Measurements from ENCODE around the gene GNG12. TPM values are rescaled to one million over a fixed set of nuclear protein-coding genes. Genes with fewer than 3 reads are reported as not detected.
A peak's percentile ranks its signal among the peaks of the same experiment; 100 is the strongest.

Gene GNG12
- total RNA-seq, 1 donor from 2014 or later, result 67.8 TPM

- ATAC-seq, result no peak
- intact Hi-C loops (cut with DNase I), result no loop called here
- DNase-seq (ENCODE audit: low spot score), result no peak
Measured at GRCh38 chr1:67844988-67845387, 11.7 kb upstream of the GNG12 start.

DNA sequence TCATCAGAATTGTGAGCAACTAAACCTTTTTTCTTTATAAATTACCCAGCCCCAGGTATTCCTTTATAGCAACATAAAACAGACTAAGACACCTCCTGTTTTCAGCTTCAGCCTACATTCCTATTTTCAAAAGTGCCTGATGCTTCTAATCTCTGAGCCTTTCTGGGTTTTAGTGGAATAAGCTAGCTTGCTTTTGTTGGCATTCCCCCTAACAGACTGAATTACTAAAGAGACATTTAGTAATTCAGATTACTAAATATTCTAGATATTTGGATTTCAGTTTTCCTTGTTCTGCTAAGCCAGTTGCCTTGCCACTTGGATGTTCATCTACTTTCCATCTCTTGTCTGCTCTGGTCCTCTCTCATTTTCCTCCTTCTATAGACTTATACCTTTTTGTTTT lies 10.5 kb upstream of the GNG12 start:
- intact Hi-C loops (cut with DNase I), result no loop called here
- ATAC-seq (no peak), DNase-seq (ENCODE audit: low spot score) (no peak)

DNA sequence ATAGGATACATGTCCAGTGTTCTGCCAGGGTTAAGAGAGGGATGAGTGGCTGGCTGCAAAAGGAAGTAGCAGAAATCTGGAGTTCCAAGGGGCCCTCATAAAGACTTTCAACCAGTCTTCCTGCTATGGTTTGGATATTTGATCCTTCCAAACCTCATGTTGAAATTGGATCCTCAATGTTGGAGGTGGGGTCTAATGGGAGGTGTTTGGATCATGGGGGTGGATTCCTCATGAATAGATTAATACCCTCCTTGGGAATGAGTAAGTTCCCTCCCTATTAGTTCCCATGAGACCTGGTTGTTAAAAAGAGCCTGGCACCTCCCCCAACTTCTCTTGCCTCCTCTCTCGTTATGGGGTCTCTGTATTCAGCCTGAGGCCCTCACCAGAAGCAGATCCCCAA lies 10.1 kb upstream of the GNG12 start:
- no peak for DNase-seq (ENCODE audit: low spot score)
- no peak for ATAC-seq
- intact Hi-C loops (cut with DNase I), result no loop called here

- no peak for DNase-seq (ENCODE audit: low spot score)
- intact Hi-C loops (cut with DNase I), result no loop called here
- peak; percentile 66 for ATAC-seq
Measured at GRCh38 chr1:67840449-67840848, 7.2 kb upstream of the GNG12 start.

DNA sequence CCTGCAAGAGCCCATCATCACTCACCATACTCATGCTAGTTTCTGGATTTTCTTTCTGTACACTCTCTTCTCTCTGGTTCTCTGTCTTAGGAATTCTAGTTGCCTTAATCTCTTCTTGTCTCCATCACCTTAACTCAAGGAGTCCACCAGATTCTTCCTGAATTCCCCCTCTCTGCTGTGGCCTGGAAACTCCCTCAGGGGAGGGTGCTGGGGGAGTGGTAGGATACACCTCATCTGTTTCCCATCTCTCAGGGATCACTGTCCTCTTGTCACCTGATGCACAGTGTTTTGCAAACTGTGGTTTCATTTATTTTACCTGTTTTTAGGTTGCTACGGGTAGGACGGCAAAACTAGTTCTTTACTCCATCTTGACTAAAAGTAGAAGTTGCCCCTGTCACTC lies 6.6 kb upstream of the GNG12 start:
- ATAC-seq, result no peak
- intact Hi-C loops (cut with DNase I), result no loop called here
- DNase-seq (ENCODE audit: low spot score), result no peak

- no peak for DNase-seq (ENCODE audit: low spot score)
- intact Hi-C loops (cut with DNase I), result no loop called here
- ATAC-seq, result no peak
Measured at GRCh38 chr1:67838180-67838910, 5.1 kb upstream of the GNG12 start.

DNA sequence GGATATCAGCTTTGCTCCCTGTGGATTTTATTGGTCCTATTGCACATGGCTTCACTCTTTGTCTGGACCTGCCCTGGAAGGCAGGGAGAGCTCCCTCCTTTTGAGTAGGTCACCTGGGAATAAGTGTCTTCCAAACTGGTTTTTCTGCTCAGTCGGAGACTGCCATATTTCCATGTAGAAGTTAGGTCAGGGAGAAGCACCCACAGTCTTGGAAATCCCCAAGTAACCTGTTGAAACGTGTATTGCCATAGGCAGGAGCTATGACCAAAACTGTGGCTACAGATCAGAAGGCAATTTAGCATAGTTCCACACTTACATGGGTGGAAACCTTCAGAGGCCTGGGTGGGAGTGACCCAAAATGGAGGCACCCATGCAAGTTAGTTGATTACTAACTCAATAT lies 3.5 kb upstream of the GNG12 start:
- DNase-seq (ENCODE audit: low spot score), result no peak
- no peak for ATAC-seq

GRCh38 chr1:67835663-67836452 lies 2.6 kb upstream of the GNG12 start:
- DNase-seq (ENCODE audit: low spot score) (no peak), ATAC-seq (no peak)
- intact Hi-C loops (cut with DNase I), result no loop called here

More for the DNA sequence above, 3.5 kb upstream of the GNG12 start:
- intact Hi-C loops (cut with DNase I), result no loop called here

- DNase-seq (ENCODE audit: low spot score), result no peak
- intact Hi-C loops (cut with DNase I), result no loop called here
- ATAC-seq, result no peak
Measured at GRCh38 chr1:67834246-67834877, 1.1 kb upstream of the GNG12 start.

- ATAC-seq (peak; percentile 29), DNase-seq (ENCODE audit: low spot score) (no peak)
- intact Hi-C loops (cut with DNase I), result no loop called here
Measured at GRCh38 chr1:67833602-67833940, 304 bp upstream of the GNG12 start.

DNA sequence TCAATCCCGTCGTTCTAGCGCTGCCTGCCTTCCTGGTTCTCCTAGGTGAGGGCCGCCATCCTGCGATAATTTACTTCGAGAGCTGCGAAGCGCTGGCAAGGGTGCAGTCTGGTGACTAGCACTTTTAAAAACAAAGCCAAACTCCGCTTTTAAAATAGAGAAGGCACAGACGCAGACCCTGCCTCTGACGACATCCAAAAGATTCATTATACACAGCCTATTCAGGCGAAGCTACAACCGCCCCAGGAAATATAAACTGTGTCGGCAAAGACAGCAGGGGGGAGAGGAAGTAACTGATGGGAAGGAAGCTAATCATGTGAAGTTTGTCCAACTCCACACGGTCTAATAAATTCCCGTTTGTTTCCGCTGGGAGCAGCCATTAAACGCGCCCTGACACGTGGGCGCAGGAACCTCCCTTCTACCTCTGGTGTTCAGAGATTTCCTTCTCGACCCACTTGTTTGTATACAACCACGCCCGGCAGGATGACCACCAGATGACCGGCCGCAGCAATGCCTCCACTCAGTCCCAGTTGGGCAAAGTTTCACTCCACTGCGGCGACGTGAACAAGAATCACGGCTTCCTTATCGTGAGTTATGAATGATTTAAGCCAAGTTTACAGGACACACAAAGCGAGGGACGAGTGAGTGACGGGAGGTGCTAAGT lies 1.3 kb downstream of the GNG12 start:
- DNase-seq (ENCODE audit: low spot score) (peak; percentile 69), ATAC-seq (peak; percentile 78)
- intact Hi-C loops (cut with DNase I), result no loop called here

DNA sequence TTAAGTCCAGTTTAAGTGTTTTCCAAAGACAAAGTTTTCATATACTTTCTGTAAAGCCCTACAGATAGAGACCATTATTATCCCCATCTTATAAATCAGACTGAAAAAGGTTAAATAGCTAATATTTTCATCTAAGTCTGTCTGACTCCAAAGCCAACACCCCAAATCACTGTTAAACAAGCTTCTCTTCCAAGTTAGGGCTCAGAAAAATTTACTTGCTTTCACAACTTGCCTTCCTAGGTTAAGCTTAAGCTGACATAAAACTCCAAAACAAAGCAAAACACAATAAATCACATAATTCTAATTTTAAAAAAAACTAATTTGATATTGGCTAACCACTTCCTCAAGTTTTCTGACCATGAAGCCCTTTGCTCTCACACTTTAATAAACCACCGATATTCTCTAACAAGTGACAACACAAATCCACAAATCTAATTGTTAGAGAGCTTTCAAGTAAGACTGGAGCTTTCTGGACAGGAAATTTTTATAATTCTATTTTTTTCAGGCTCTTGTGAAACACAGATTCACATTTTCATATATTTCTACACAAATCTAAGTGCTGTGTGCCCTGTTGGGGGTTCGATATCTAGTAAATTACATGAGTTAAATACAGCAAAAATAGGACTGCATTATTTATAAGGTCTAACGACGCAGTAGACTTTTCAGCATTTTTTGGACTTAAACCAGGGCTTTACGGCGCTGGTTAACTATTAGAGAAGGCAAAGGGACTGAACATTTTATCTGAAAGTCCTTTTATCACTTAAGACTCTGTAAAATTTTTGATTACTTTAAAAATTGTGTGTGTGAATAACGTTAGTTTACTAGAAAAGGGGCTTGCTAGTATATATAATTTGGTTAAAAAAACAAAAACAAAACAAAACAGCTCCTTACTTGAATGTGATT lies 2.1 kb downstream of the GNG12 start:
- ATAC-seq, result no peak
- DNase-seq (ENCODE audit: low spot score), result no peak
- intact Hi-C loops (cut with DNase I), result no loop called here

DNA sequence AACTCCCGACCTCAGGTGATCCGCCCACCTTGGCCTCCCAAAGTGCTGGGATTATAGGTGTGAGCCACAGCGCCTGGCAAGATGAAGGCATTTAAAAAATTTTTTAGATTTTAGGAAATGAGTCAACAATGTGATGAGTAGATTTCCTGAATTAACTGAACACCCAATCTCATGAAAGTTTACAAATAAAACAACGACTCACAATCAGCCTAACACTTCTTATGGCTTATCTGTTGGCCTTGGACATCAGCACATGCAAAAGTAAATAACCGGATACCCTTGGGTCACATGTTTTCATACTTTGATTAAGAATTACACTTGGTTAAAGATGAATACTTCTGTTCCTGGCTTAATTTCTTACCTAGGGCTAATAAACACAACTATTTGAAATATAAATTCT lies 3.0 kb downstream of the GNG12 start:
- DNase-seq (ENCODE audit: low spot score) (no peak), ATAC-seq (no peak)
- intact Hi-C loops (cut with DNase I), result no loop called here

DNA sequence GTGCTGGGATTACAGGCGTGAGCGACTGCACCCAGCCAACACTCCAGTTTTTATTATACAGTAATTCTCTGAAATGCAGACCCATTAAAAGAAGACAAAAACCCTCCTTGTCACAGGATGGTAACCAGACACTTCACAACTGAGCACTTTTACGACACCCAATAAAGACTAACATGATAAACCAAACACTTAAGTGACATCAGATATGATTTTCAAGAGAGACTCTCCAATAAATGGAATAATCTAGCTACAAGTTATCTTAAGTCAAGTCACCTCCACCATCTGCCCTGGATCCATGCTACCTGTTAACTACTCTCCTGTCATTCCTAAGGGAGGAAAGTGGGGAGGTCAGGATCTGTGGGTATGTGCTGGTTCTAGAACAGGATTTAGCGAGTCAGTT lies 5.6 kb downstream of the GNG12 start:
- ATAC-seq (no peak), DNase-seq (ENCODE audit: low spot score) (no peak)
- intact Hi-C loops (cut with DNase I), result no loop called here

- intact Hi-C loops (cut with DNase I), result no loop called here
- no peak for DNase-seq (ENCODE audit: low spot score)
Measured at GRCh38 chr1:67825591-67825990, 7.7 kb downstream of the GNG12 start.

DNA sequence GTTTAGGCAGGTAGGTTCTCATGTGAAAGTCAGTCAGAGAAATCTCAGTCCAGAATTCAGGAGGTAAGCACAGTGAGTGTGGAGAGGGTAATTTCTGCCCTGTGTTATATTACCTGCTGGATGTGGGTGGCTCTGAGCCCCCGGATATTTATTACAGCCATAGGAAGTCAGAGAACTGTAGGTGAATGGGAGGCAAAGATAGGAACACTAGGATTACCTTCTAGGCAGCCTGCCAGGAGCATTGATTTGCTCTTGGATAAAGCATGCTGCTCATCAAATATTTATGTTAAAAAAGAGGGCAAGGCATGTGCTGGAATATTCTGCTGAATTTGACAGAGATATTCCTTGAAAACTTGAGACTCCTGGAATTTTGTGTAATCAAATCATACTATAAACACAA lies 8.5 kb downstream of the GNG12 start:
- intact Hi-C loops (cut with DNase I), result no loop called here
- DNase-seq (ENCODE audit: low spot score) (no peak), ATAC-seq (no peak)

More at GRCh38 chr1:67825591-67825990, 7.7 kb downstream of the GNG12 start:
- ATAC-seq, result no peak

DNA sequence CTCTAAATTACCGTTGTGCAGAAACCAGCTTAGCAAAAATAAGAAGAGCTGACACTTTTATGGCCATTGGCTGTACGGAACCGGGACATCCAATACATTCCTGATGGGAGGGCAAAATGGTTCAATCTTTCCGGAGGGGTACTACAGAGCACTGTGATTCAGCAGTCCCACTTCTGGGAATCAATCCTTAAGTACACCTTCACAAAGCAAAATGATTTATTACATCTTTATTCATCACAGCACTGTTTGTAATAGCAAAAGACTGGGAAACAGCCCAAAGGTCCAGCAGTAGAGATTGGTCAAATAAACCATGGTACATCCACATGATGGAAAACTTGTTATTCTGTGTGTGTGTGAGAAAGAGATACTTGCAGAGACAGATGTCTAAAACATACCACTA lies 9.7 kb downstream of the GNG12 start:
- ATAC-seq, result no peak
- intact Hi-C loops (cut with DNase I), result no loop called here

GRCh38 chr1:67821263-67821662 lies 12.0 kb downstream of the GNG12 start:
- intact Hi-C loops (cut with DNase I), result no loop called here
- ATAC-seq (no peak), DNase-seq (ENCODE audit: low spot score) (no peak)

More for the DNA sequence above, 9.7 kb downstream of the GNG12 start:
- no peak for DNase-seq (ENCODE audit: low spot score)

Measured in sciatic nerve (tissue), 2 donors.